Breast epithelium (tissue), 3 donors: ENCODE data around the gene C2orf81.

ENCODE experiments used
- POLR2A ChIP-seq: fragments of 450-650 bp; IDR thresholded peaks from one replicate; pipeline ENCODE4 v1.6.1; 2016; ENCODE audit warnings: antibody characterized with exemption, mild to moderate bottlenecking, moderate library complexity
- POLR2AphosphoS5 ChIP-seq, 3 donors: sonication (generic); formaldehyde crosslinking; IDR thresholded peaks; one replicate each; pipeline ENCODE4 v1.6.1; 2017; ENCODE audit warnings: antibody characterized with exemption in 3 of 3
- TF ChIP-seq, protein P1 (sequence below), 3 donors: fragments of 450-650 bp; IDR thresholded peaks; one replicate each; pipeline ENCODE4 v1.5.1; 2016 to 2017; ENCODE audit warnings: antibody characterized with exemption in 3 of 3, mild to moderate bottlenecking in 3 of 3, moderate library complexity in 3 of 3

DNA sequence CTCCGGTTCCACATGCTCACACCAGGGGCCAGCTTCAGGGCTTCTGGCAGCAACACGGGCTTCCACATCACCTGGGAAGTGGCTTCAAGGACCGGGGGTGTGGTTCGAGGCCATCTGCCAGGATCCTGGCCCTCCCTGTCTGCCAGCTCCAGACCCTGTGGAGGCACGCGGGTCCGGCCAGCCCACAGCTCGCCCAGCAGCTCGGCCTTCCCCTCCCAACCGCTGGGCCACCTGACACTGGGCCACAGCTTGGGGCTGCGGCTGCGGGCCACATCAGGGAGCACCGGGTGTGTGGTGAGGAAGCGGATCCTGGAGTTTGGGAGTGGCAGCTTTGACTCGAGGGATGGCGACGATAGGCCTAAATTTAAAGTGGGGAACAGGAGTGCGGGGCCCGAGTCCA is 7.0 kb downstream of the C2orf81 start:
- TF ChIP-seq, protein P1, sequence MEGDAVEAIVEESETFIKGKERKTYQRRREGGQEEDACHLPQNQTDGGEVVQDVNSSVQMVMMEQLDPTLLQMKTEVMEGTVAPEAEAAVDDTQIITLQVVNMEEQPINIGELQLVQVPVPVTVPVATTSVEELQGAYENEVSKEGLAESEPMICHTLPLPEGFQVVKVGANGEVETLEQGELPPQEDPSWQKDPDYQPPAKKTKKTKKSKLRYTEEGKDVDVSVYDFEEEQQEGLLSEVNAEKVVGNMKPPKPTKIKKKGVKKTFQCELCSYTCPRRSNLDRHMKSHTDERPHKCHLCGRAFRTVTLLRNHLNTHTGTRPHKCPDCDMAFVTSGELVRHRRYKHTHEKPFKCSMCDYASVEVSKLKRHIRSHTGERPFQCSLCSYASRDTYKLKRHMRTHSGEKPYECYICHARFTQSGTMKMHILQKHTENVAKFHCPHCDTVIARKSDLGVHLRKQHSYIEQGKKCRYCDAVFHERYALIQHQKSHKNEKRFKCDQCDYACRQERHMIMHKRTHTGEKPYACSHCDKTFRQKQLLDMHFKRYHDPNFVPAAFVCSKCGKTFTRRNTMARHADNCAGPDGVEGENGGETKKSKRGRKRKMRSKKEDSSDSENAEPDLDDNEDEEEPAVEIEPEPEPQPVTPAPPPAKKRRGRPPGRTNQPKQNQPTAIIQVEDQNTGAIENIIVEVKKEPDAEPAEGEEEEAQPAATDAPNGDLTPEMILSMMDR (IDR thresholded peaks at IDR 0.05) = no peak
- TF ChIP-seq POLR2AphosphoS5 (IDR thresholded peaks at IDR 0.05) (no peak), POLR2A (no peak)
